ENCODE results near the gene FOXB2. TPM values are rescaled to one million over a fixed set of nuclear protein-coding genes. Genes with fewer than 3 reads are reported as not detected.
"Not testable (repeated sequence)": the region's sequence is repeated elsewhere in the genome, so short reads cannot be mapped to it uniquely, and the experiment has no call there.

The FOXB2 gene
- total and polyA plus RNA-seq, 2 of the 8 experiments (the other 6 are each of a cell fraction or from before 2014, with no cell fraction given) = 0.15 to 0.22 TPM

DNA sequence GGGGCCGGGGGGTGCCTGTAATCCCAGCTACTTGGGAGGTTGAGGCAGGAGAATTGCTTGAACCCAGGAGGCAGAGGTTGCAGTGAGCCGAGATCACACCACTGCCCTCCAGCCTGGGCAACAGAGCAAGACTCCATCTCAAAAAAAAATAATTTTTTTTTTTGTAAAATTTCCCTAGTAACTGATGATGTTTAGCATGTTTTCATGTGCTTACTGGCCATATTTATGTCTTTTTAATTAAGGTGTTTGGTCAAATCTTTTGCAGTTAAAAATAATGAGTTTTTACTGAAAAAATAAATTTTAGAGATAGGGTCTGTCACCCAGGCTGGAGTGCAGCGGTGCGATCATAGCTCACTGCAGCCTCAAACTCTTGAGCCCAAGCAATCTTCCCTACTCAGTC is 24.3 kb downstream of the FOXB2 start:
- H4K20me1 ChIP-seq (replicated peaks in 1 of 2; ENCODE audit: control insufficient read depth in 1 of 2, insufficient read depth in 2 of 2, low read length in 2 of 2); H3K4ac ChIP-seq (replicated peaks; ENCODE audit: insufficient read length, low read depth, low read length); H4K91ac ChIP-seq (replicated peaks; ENCODE audit: insufficient read length, low read length); H2AFZ ChIP-seq (ENCODE audit: low read length); H3K27me3 ChIP-seq (replicated peaks in 1 of 4; ENCODE audit: control insufficient read depth in 3 of 4, extremely low read depth in 1 of 4, insufficient read depth in 3 of 4, low read length in 3 of 4); H2AK5ac ChIP-seq (ENCODE audit: low read depth, low read length); H2BK12ac ChIP-seq (ENCODE audit: low read depth, low read length); H3K23me2 ChIP-seq (ENCODE audit: low read depth, low read length); H2BK15ac ChIP-seq (ENCODE audit: low read length); H3K36me3 ChIP-seq (ENCODE audit: control insufficient read depth in 2 of 4, insufficient read depth in 4 of 4, low read length in 3 of 4); H3K56ac ChIP-seq (replicated peaks; ENCODE audit: insufficient read length, low read depth, low read length); H2BK5ac ChIP-seq (ENCODE audit: low read depth, low read length); H3K79me2 ChIP-seq (ENCODE audit: control insufficient read depth in 1 of 2, insufficient read depth in 2 of 2, low read length in 2 of 2); H3K27ac ChIP-seq (ENCODE audit: low read depth, low read length); H3K14ac ChIP-seq (ENCODE audit: insufficient read length); H2BK20ac ChIP-seq (ENCODE audit: low read length); H3K4me3 ChIP-seq (ENCODE audit: extremely low read depth in 1 of 4, insufficient read depth in 2 of 4, low read depth in 3 of 4, low read length in 4 of 4); H4K8ac ChIP-seq (ENCODE audit: extremely low read depth, insufficient read depth, low read length); H4K5ac ChIP-seq (ENCODE audit: insufficient read length, low read depth, low read length); H3K4me2 ChIP-seq (ENCODE audit: insufficient read depth in 1 of 2, low read depth in 2 of 2, low read length in 2 of 2); H3K9ac ChIP-seq (replicated peaks in 1 of 4; ENCODE audit: extremely low read depth in 1 of 4, low read depth in 3 of 4, low read length in 3 of 4); H3K23ac ChIP-seq (ENCODE audit: insufficient read length); H2BK120ac ChIP-seq (replicated peaks; ENCODE audit: low read depth, low read length); H3K9me3 ChIP-seq (ENCODE audit: insufficient read depth in 2 of 2, low read depth in 1 of 2, low read length in 1 of 2); DNase-seq (ENCODE audit: low read depth in 1 of 2, low spot score in 2 of 2); FAIRE-seq; H3K79me1 ChIP-seq (ENCODE audit: low read depth, low read length); H3K18ac ChIP-seq (ENCODE audit: extremely low read depth, low read length): not testable (repeated sequence)
- CTCF ChIA-PET (ENCODE audit: partially characterized antibody) = interaction anchor here (1.0 kb wide), 3 partner anchors 13 to 107 kb away, joined by 3 read pairs; no protein-coding TSS in a partner anchor
- 88% methylated on average over 4 of the region's 4 CpGs; no CpG with 5 or more reads in 1 of the 2 experiments for WGBS, 2 experiments (ENCODE audit: extremely low coverage in 1 of 2, insufficient coverage in 1 of 2, insufficient read length in 1 of 2, insufficient replicate concordance in 2 of 2, low coverage in 1 of 2, low lambda C conversion rate in 2 of 2, missing lambda C conversion rate in 1 of 2)
- POLR2A ChIA-PET (ENCODE audit: partially characterized antibody) = interaction anchor here (0.6 kb wide), 1 partner anchor 48 kb away, joined by 3 read pairs; no protein-coding TSS in a partner anchor
- H3K4me1 ChIP-seq (replicated peaks in 1 of 4; ENCODE audit: control insufficient read depth in 3 of 4, insufficient read depth in 4 of 4, low read length in 3 of 4) = peaks cover 2 to 11% (median 9%) of the 10 kb centered on the region in 4 experiments; a peak in 6 of 7 replicates

DNA sequence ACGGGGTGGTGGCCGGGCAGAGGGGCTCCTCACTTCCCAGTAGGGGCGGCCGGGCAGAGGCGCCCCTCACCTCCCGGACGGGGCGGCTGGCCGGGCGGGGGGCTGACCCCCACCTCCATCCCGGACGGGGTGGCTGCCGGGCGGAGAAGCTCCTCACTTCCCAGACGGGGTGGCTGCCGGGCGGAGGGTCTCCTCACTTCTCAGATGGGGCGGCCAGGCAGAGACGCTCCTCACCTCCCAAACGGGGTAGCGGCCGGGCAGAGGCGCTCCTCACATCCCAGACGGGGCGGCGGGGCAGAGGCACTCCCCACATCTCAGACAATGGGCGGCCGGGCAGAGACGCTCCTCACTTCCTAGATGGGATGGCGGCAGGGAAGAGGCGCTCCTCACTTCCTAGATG is 41.2 kb downstream of the FOXB2 start:
- FAIRE-seq; H2BK120ac ChIP-seq (replicated peaks; ENCODE audit: low read depth, low read length); H3K9ac ChIP-seq (replicated peaks in 1 of 4; ENCODE audit: extremely low read depth in 1 of 4, low read depth in 3 of 4, low read length in 3 of 4); H3K14ac ChIP-seq (ENCODE audit: insufficient read length); H3K56ac ChIP-seq (replicated peaks; ENCODE audit: insufficient read length, low read depth, low read length); H4K91ac ChIP-seq (replicated peaks; ENCODE audit: insufficient read length, low read length); H3K27me3 ChIP-seq (replicated peaks in 1 of 4; ENCODE audit: control insufficient read depth in 3 of 4, extremely low read depth in 1 of 4, insufficient read depth in 3 of 4, low read length in 3 of 4); H2AK5ac ChIP-seq (ENCODE audit: low read depth, low read length); H2BK5ac ChIP-seq (ENCODE audit: low read depth, low read length); H3K79me1 ChIP-seq (ENCODE audit: low read depth, low read length); H2BK12ac ChIP-seq (ENCODE audit: low read depth, low read length); H2BK20ac ChIP-seq (ENCODE audit: low read length); H4K20me1 ChIP-seq (replicated peaks in 1 of 2; ENCODE audit: control insufficient read depth in 1 of 2, insufficient read depth in 2 of 2, low read length in 2 of 2); H3K36me3 ChIP-seq (ENCODE audit: control insufficient read depth in 2 of 4, insufficient read depth in 4 of 4, low read length in 3 of 4); H3K4ac ChIP-seq (replicated peaks; ENCODE audit: insufficient read length, low read depth, low read length); H3K4me3 ChIP-seq (ENCODE audit: extremely low read depth in 1 of 4, insufficient read depth in 2 of 4, low read depth in 3 of 4, low read length in 4 of 4); H4K8ac ChIP-seq (ENCODE audit: extremely low read depth, insufficient read depth, low read length); DNase-seq (ENCODE audit: low read depth in 1 of 2, low spot score in 2 of 2); POLR2A ChIA-PET (ENCODE audit: partially characterized antibody); H3K18ac ChIP-seq (ENCODE audit: extremely low read depth, low read length); H2BK15ac ChIP-seq (ENCODE audit: low read length); H4K5ac ChIP-seq (ENCODE audit: insufficient read length, low read depth, low read length); H3K23ac ChIP-seq (ENCODE audit: insufficient read length); H2AFZ ChIP-seq (ENCODE audit: low read length); H3K4me2 ChIP-seq (ENCODE audit: insufficient read depth in 1 of 2, low read depth in 2 of 2, low read length in 2 of 2); H3K27ac ChIP-seq (ENCODE audit: low read depth, low read length); H3K4me1 ChIP-seq (replicated peaks in 1 of 4; ENCODE audit: control insufficient read depth in 3 of 4, insufficient read depth in 4 of 4, low read length in 3 of 4); H3K79me2 ChIP-seq (ENCODE audit: control insufficient read depth in 1 of 2, insufficient read depth in 2 of 2, low read length in 2 of 2); CTCF ChIA-PET (ENCODE audit: partially characterized antibody); H3K23me2 ChIP-seq (ENCODE audit: low read depth, low read length): not testable (repeated sequence)
- H3K9me3 ChIP-seq (ENCODE audit: insufficient read depth in 2 of 2, low read depth in 1 of 2, low read length in 1 of 2) = peaks cover 0 to 11% of the 10 kb centered on the region in 2 experiments; a peak in 1 of 4 replicates
- no CpG with 5 or more reads among the region's 31 CpGs for WGBS, 2 experiments (ENCODE audit: extremely low coverage in 1 of 2, insufficient coverage in 1 of 2, insufficient read length in 1 of 2, insufficient replicate concordance in 2 of 2, low coverage in 1 of 2, low lambda C conversion rate in 2 of 2, missing lambda C conversion rate in 1 of 2)

Measured in H1 (cell line).